ENCODE measurements around the gene HUS1. TPM values are rescaled to one million over a fixed set of nuclear protein-coding genes. Genes with fewer than 3 reads are reported as not detected.

The HUS1 gene
- total and polyA plus RNA-seq, 2 of the 4 experiments (the other 2 are of a cell fraction): 16.2 to 18.3 TPM

GRCh38 chr7:47948141-47948790 lies 31.1 kb downstream of the HUS1 start, which contains the start of gene PKD1L1:
Gene PKD1L1, minus strand, starts transcription at chr7:47948466. Its CDS starts 26 bp downstream, at chr7:47948440.
- Histone ChIP-seq H3K27me3 (ENCODE audit: control insufficient read depth, insufficient read depth, low read length) (no peaks in the 10 kb centered on the region), H2BK120ac (ENCODE audit: low read depth, low read length) (peak within 1 kb of the TSS; percentile 28; the same call in 1 of the 2 replicates), H3K23ac (ENCODE audit: low read depth, low read length) (no peak within 1 kb of the TSS), H2AK5ac (ENCODE audit: low read depth, low read length) (peak within 1 kb of the TSS; percentile 49; the same call in 1 of the 2 replicates), H2AK9ac (replicated peaks; ENCODE audit: low read depth, low read length, poor library complexity) (no peak within 1 kb of the TSS), H3K14ac (replicated peaks; ENCODE audit: low read depth, low read length) (no peak within 1 kb of the TSS), H2BK5ac (ENCODE audit: low read depth, low read length, poor library complexity, severe bottlenecking) (no peak within 1 kb of the TSS), H3K9me1 (ENCODE audit: insufficient read depth, low read length) (peaks cover 8% of the 10 kb centered on the region), H3K9me3 (ENCODE audit: control insufficient read depth, insufficient read depth, low read length) (no peaks in the 10 kb centered on the region), H3K27ac (ENCODE audit: insufficient read depth, low read length) (no peak within 1 kb of the TSS), H2AFZ (replicated peaks; ENCODE audit: low read length, poor library complexity) (no peak within 1 kb of the TSS), H3K4me3 (ENCODE audit: insufficient read depth, low read depth, low read length) (no peak within 1 kb of the TSS), H3K18ac (ENCODE audit: low read depth, low read length) (no peak within 1 kb of the TSS), H4K5ac (ENCODE audit: low read depth, low read length) (no peak within 1 kb of the TSS), H4K20me1 (ENCODE audit: insufficient read depth, low read length) (no peaks in the 10 kb centered on the region), H3K4ac (ENCODE audit: low read depth, low read length) (no peak within 1 kb of the TSS), H3K4me2 (ENCODE audit: low read depth, low read length) (no peak within 1 kb of the TSS), H3K79me1 (ENCODE audit: low read depth in 1 of 2, low read length in 2 of 2) (no peaks in the 10 kb centered on the region), H3K36me3 (ENCODE audit: control insufficient read depth, insufficient read depth, low read length) (no peaks in the 10 kb centered on the region), H2BK15ac (ENCODE audit: low read depth, low read length) (no peak within 1 kb of the TSS), H3K56ac (ENCODE audit: extremely low read depth, insufficient read depth, low read length) (no peak within 1 kb of the TSS), H3K4me1 (ENCODE audit: control insufficient read depth, insufficient read depth, low read length) (peaks cover 2% of the 10 kb centered on the region), H2BK20ac (ENCODE audit: low read depth, low read length) (no peak within 1 kb of the TSS), H4K8ac (ENCODE audit: low read depth in 2 of 2, low read length in 2 of 2) (no peak within 1 kb of the TSS), H3K9ac (ENCODE audit: low read depth, low read length) (no peak within 1 kb of the TSS), H4K91ac (ENCODE audit: insufficient read depth, low read depth, low read length) (no peak within 1 kb of the TSS)
- CTCF ChIA-PET: interaction anchor here (0.5 to 1.4 kb wide), 3 partner anchors 44 to 376 kb away, joined by 3 to 4 read pairs (median 3); no protein-coding TSS in a partner anchor
- POLR2A ChIA-PET (ENCODE audit: unreplicated experiment): no interaction called here
- BruUV-seq (replicated peaks): no TSS peak
- in situ Hi-C loops (cut with MboI; ENCODE audit: low sequenced_read_pairs) (loop anchor here (10.0 kb wide), 2 partner anchors 513 to 683 kb away; no protein-coding TSS in a partner anchor), dilution Hi-C loops (cut with HindIII; ENCODE audit: low sequenced_read_pairs, unreplicated experiment) (no loop called here), intact Hi-C loops (cut with micrococcal nuclease) (loop anchor here (10.0 kb wide), 2 partner anchors 363 to 683 kb away; partner anchors contain the start of gene TNS3)
- TF ChIP-seq CEBPB (IDR thresholded peaks at IDR 0.05; ENCODE audit: low read depth, low read length) (no peak), POLR2A (IDR thresholded peaks at IDR 0.05; ENCODE audit: low read depth, low read length) (no peak), FOS (IDR thresholded peaks at IDR 0.05; ENCODE audit: low read depth, low read length) (no peak)
- ATAC-seq (ENCODE audit: low read depth): no peak
- no peak for DNase-seq
- WGBS, 2 experiments (ENCODE audit: extremely low coverage in 2 of 2, insufficient read length in 1 of 2): 65% methylated on average over 2 of the region's 7 CpGs; no CpG with 5 or more reads in 1 of the 2 experiments
